Measurements from ENCODE around the gene KHSRP. TPM values are rescaled to one million over a fixed set of nuclear protein-coding genes. Genes with fewer than 3 reads are reported as not detected.

The KHSRP gene
- total RNA-seq, 1 donor from 2014 or later, result 241 TPM

DNA sequence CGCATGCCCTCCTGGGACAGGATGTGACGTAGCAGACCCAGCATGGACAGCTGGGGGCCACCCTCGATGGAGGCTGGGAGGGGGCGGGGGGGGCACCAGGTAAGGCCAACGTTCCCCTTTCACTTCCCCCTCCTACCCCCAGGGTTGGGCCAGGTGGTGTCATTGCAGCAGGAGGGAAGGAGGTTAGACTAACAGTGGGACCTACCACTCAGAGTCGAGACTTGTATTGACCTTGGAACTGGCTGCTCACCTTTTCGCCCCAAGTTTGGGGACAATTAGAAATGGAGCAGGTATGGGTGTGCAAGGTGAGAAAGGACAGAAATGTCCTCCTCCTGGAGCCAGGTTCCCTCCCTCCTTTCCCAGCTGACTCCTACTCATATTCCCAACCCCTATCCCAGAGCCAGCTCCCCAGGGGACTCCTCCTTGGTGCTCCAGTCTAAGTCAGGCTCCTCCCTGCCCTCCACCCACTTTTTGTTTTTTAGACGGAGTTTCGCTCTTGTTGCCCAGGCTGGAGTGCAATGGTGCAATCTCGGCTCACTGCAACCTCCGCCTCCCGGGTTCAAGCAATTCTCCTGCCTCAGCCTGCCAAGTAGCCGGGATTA lies 17.6 kb upstream of the KHSRP start:
- Mint-ChIP-seq H3K27ac (ENCODE audit: unreplicated experiment) (no peak overlapping the region), H3K36me3 (ENCODE audit: unreplicated experiment) (peaks cover 19% of the 10 kb centered on the region), H3K4me3 (ENCODE audit: unreplicated experiment) (no peak overlapping the region), H3K27me3 (ENCODE audit: unreplicated experiment) (no peaks in the 10 kb centered on the region), H3K4me1 (ENCODE audit: unreplicated experiment) (no peaks in the 10 kb centered on the region), H3K9me3 (ENCODE audit: unreplicated experiment) (no peaks in the 10 kb centered on the region)
- no peak for DNase-seq (ENCODE audit: extremely low spot score, unreplicated experiment)
- TF ChIP-seq, protein P1, sequence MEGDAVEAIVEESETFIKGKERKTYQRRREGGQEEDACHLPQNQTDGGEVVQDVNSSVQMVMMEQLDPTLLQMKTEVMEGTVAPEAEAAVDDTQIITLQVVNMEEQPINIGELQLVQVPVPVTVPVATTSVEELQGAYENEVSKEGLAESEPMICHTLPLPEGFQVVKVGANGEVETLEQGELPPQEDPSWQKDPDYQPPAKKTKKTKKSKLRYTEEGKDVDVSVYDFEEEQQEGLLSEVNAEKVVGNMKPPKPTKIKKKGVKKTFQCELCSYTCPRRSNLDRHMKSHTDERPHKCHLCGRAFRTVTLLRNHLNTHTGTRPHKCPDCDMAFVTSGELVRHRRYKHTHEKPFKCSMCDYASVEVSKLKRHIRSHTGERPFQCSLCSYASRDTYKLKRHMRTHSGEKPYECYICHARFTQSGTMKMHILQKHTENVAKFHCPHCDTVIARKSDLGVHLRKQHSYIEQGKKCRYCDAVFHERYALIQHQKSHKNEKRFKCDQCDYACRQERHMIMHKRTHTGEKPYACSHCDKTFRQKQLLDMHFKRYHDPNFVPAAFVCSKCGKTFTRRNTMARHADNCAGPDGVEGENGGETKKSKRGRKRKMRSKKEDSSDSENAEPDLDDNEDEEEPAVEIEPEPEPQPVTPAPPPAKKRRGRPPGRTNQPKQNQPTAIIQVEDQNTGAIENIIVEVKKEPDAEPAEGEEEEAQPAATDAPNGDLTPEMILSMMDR (IDR thresholded peaks at IDR 0.05), result no peak

DNA sequence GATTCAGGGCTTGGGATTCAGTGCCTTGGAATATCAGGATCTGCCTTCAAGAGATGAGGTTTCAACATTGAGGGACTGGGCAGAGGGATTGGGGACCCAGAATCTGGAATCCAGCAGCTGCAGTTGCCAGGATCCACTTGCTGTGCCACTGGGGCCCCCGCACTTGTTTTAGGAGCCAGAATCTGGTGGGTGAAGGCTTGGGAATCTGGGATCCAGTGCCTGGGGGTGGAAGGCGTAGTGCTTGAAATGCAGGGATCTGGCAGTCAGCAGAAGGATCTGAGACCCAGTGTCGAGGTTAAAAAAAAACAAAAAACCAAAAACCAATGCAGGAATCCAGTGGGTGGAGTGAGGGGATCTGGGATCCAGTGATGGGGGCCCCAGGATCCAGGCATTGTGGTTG lies 16.3 kb upstream of the KHSRP start:
- no peak for DNase-seq (ENCODE audit: extremely low spot score, unreplicated experiment)
- Mint-ChIP-seq H3K36me3 (ENCODE audit: unreplicated experiment) (peaks cover 10% of the 10 kb centered on the region), H3K4me1 (ENCODE audit: unreplicated experiment) (no peaks in the 10 kb centered on the region), H3K27ac (ENCODE audit: unreplicated experiment) (no peak overlapping the region), H3K9me3 (ENCODE audit: unreplicated experiment) (no peaks in the 10 kb centered on the region), H3K4me3 (ENCODE audit: unreplicated experiment) (no peak overlapping the region), H3K27me3 (ENCODE audit: unreplicated experiment) (no peaks in the 10 kb centered on the region)
- TF ChIP-seq, protein P1 (IDR thresholded peaks at IDR 0.05), result no peak

DNA sequence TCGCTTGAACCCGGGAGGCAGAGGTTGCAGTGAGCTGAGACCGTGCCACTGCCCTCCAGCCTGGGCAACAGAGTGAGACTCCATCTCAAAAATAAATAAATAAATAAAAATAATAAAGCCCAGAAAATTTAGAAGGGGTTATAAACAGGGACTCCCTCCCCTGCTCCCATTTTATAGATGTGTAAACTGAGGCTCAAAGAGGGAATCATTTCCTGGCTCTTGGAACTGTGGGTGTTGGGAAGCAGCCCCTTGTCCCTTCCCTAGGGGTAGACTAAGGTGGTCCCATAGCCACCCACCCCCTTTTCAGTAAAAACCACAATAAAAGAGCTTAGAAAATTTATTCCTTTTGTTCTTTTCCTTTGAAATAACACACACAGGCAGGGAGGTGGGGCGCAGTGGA lies 15.1 kb upstream of the KHSRP start:
- Mint-ChIP-seq H3K36me3 (ENCODE audit: unreplicated experiment) (peaks cover 3% of the 10 kb centered on the region), H3K27me3 (ENCODE audit: unreplicated experiment) (no peaks in the 10 kb centered on the region), H3K9me3 (ENCODE audit: unreplicated experiment) (no peaks in the 10 kb centered on the region), H3K4me1 (ENCODE audit: unreplicated experiment) (no peaks in the 10 kb centered on the region), H3K4me3 (ENCODE audit: unreplicated experiment) (no peak overlapping the region), H3K27ac (ENCODE audit: unreplicated experiment) (no peak overlapping the region)
- TF ChIP-seq, protein P1 (IDR thresholded peaks at IDR 0.05), result no peak
- DNase-seq (ENCODE audit: extremely low spot score, unreplicated experiment), result no peak

DNA sequence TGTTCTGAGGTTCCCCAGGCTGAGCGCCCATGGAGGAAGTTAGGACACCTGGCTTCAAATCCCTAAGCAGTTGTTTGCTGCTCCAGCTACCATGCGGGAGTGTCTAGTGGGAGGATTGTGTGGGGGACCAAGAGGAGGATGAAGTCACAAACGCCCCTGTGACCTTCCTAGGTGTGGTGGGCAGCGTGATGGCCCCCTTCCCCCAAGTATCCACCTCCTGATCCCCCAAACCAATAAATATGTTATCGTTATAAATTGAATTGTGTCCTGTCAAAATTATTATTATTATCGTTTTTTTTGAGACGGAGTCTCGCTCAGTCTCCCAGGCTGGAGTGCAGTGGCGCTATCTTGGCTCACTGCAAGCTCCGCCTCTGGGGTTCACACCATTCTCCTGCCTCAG lies 9.1 kb upstream of the KHSRP start, which contains the start of gene SLC25A41:
TSS of gene SLC25A41 (minus strand) at position 101 of the 400 bp plus-strand sequence. CDS start at position 31, 70 bp downstream.
- H3K27ac Mint-ChIP-seq (ENCODE audit: unreplicated experiment), result no peak within 1 kb of the TSS
- H3K4me1 Mint-ChIP-seq (ENCODE audit: unreplicated experiment), result no peaks in the 10 kb centered on the region
- no peak for DNase-seq (ENCODE audit: extremely low spot score, unreplicated experiment)
- TF ChIP-seq, protein P1 (IDR thresholded peaks at IDR 0.05), result no peak
- no peak within 1 kb of the TSS for H3K4me3 Mint-ChIP-seq (ENCODE audit: unreplicated experiment)
- no peaks in the 10 kb centered on the region for H3K36me3 Mint-ChIP-seq (ENCODE audit: unreplicated experiment)
- H3K9me3 Mint-ChIP-seq (ENCODE audit: unreplicated experiment), result no peaks in the 10 kb centered on the region
- peaks cover 10% of the 10 kb centered on the region for H3K27me3 Mint-ChIP-seq (ENCODE audit: unreplicated experiment)

DNA sequence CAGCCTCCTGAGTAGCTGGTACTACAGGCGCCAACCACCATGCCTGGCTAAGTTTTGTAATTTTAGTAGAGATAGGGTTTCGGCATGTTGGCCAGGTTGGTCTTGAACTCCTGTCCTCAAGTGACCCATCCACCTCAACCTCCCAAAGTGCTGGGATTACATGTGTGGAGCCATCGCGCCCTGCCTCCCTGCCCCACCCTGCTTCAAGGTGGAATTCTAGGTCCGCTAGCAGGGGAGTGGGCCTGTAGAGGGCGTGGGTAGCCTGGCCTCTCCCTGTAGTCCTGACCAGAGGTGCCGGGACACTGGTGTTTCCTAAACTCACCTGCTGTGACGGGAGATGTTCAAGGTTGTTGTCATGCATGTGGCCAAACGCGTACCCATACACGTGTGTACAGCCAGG lies 8.6 kb upstream of the KHSRP start:
- TF ChIP-seq, protein P1 (IDR thresholded peaks at IDR 0.05), result no peak

More for the DNA sequence above, 8.6 kb upstream of the KHSRP start:
- Mint-ChIP-seq H3K27me3 (ENCODE audit: unreplicated experiment) (peaks cover 10% of the 10 kb centered on the region), H3K27ac (ENCODE audit: unreplicated experiment) (no peak overlapping the region), H3K9me3 (ENCODE audit: unreplicated experiment) (no peaks in the 10 kb centered on the region), H3K4me3 (ENCODE audit: unreplicated experiment) (no peak overlapping the region), H3K36me3 (ENCODE audit: unreplicated experiment) (no peaks in the 10 kb centered on the region), H3K4me1 (ENCODE audit: unreplicated experiment) (no peaks in the 10 kb centered on the region)
- DNase-seq (ENCODE audit: extremely low spot score, unreplicated experiment), result no peak

Measured in osteocyte (in vitro differentiated cells).